Ovary (tissue), 9 donors: ENCODE data around the gene ACSS1. TPM values are rescaled to one million over a fixed set of nuclear protein-coding genes. Genes with fewer than 3 reads are reported as not detected.

Experiments
- DNase-seq, 5 donors: peaks; one replicate each; pipeline ENCODE4 v3.0.0-alpha.2; 2019 to 2020
- H3K27ac ChIP-seq, 2 donors: fragments of 200-600 bp; one replicate each; pipeline versions ENCODE4 v1.5.1 to v1.8.0; 2019 to 2022
- H3K27me3 ChIP-seq: fragments of 200-600 bp; one replicate; pipeline ENCODE4 v1.8.0; 2022
- H3K36me3 ChIP-seq: fragments of 200-600 bp; sonication (generic); one replicate; pipeline ENCODE4 v1.5.1; 2019
- H3K4me1 ChIP-seq: one replicate; pipeline ENCODE4 v1.8.1; 2013; ENCODE audit warnings: mild to moderate bottlenecking, moderate library complexity; ENCODE audit not compliant: insufficient read depth
- H3K4me3 ChIP-seq: fragments of 200-600 bp; sonication (generic); one replicate; pipeline ENCODE4 v1.5.1; 2017
- H3K9me3 ChIP-seq, 2 donors: fragments of 200-600 bp in 1 of 2; sonication (generic) in 1 of 2; one replicate each; pipeline versions ENCODE4 v1.5.1 to v1.8.1; 2013 to 2019; ENCODE audit warnings: mild to moderate bottlenecking in 1 of 2, moderate library complexity in 1 of 2
- EP300 ChIP-seq: sonication (generic); formaldehyde crosslinking; IDR thresholded peaks from one replicate; pipeline ENCODE4 v1.6.1; 2017; ENCODE audit warnings: antibody characterized with exemption
- POLR2A ChIP-seq: fragments of 450-650 bp; IDR thresholded peaks from one replicate; pipeline ENCODE4 v1.6.1; 2017; ENCODE audit warnings: antibody characterized with exemption, mild to moderate bottlenecking, moderate library complexity
- WGBS, 3 donors: extraction: QIAGEN DNeasy Blood & Tissue Kit in 1 of 3; methylation state at CpG; one replicate each; pipeline versions ENCODE4 v1.1.5 to v1.1.7; 2013 to 2017; 5-methylcytosine and 5-hydroxymethylcytosine counted together
- intact Hi-C, 4 donors: fragments of 100-400 bp; cut with DNase I; formaldehyde crosslinking; loops; one replicate each; pipeline versions ENCODE4 v1.11.0 to v1.15.1; 2022 to 2023
- polyA plus RNA-seq, 2 donors: library from polyadenylated mRNA; stranded (reverse); fragments of 200-250 nt in 1 of 2; fragments of 350-450 nt in 1 of 2; fragmentation: Illumina TruSeq in 1 of 2; extraction: RNeasy Lipid Tissue Mini Kit (QIAGEN cat#74804) in 1 of 2; gene quantifications; one replicate each; pipeline ENCODE4 v1.2.3, GENCODE V29; 2013 to 2014
- total RNA-seq, 7 donors: library from RNA; depleted of rRNA in 2 of 7; stranded (reverse); fragments of >200 nt in 2 of 7; fragmentation: NEBNext Ultra II Directional in 3 of 7; extraction: Animal tissue kit (Norgen Biotek cat#: 25700) in 3 of 7; gene quantifications; one replicate each; pipeline versions ENCODE4 v1.1.0 to v1.2.4, GENCODE V29; 2016 to 2023
- TF ChIP-seq, protein P1 (sequence below), 3 donors: fragments of 450-650 bp in 2 of 3; fragments of 200-600 bp in 1 of 3; IDR thresholded peaks; one replicate each; pipeline versions ENCODE4 v1.5.1 to v1.8.0; 2016 to 2022; ENCODE audit warnings: antibody characterized with exemption in 3 of 3, mild to moderate bottlenecking in 1 of 3
- donor health status: DM: no; HTN: no; CAD: no; lungs with moderate emphysema.
- donor health status: DM: no; HTN: no; CAD: no.
- donor health status: Bipolar disorder and iron deficiency.
- donor health status: DM: yes; HTN: yes; CAD: no.
- donor health status: DM: no; HTN: no; CAD: no.
- donor health status: DM: yes; HTN: yes; CAD: no.

The ACSS1 gene
- total and polyA plus RNA-seq, 9 donors: 13.1 to 37.0 (median 29.0) TPM

DNA sequence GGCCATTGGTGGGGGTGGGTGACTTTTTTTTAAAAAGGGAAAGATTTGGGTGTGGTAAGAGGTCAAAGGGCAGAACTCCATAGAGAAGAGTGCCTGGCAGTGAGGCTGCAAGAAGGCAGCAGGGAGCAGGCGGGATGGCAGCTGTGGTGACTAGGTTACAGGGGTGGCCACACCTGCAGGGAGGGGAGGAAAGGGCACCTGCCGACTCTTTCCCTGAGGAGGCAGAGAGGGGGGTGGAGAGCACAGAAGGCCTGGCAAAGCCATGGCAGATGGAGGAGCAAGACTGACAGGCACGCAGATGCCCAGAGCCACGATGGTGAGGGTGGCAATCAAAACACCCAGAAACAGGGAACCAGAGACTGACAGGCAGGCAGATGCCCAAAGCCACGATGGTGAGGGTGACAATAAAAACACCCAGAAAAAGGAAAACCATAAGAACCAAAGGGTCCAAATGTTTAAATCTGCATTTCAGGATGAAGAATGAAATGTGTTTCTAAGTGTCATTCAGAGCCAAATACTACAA is 89.6 kb downstream of the ACSS1 start:
- no peaks in the 10 kb centered on the region for H3K36me3 ChIP-seq
- intact Hi-C loops: no loop called here

DNA sequence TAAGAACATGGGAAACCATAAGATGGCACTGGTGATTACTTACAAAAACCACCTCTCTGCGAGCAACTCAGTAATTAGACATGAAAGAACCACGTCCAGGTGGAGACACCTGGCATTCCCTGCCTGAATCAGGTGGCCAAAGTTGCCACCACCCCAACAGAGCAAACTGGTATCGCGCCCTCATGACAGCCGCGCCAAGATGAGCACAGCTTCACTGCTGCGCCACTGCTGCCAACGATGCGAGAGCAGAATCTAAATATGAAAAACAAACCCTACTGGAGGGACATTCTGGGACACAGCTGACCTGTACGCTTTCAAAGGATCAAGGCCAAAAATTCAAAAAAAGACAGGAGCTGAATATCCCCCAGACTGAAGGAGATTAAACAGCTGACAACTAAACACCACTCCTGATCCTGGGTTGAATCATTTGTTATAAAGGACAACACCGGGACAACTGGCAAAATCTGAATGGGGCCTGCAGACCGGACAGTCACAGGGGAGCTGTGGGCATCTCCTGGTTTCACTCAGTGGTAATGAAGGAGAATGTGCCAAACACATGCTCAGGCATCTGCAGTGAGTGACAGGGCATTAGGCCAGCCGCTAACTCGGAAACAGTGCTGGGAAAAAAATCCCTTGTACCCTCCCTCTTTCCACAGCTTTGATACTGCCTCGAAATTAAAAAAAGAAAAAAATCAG is 91.5 kb downstream of the ACSS1 start:
- H3K36me3 ChIP-seq: no peaks in the 10 kb centered on the region
- no peak for TF ChIP-seq POLR2A
- TF ChIP-seq, protein P1, sequence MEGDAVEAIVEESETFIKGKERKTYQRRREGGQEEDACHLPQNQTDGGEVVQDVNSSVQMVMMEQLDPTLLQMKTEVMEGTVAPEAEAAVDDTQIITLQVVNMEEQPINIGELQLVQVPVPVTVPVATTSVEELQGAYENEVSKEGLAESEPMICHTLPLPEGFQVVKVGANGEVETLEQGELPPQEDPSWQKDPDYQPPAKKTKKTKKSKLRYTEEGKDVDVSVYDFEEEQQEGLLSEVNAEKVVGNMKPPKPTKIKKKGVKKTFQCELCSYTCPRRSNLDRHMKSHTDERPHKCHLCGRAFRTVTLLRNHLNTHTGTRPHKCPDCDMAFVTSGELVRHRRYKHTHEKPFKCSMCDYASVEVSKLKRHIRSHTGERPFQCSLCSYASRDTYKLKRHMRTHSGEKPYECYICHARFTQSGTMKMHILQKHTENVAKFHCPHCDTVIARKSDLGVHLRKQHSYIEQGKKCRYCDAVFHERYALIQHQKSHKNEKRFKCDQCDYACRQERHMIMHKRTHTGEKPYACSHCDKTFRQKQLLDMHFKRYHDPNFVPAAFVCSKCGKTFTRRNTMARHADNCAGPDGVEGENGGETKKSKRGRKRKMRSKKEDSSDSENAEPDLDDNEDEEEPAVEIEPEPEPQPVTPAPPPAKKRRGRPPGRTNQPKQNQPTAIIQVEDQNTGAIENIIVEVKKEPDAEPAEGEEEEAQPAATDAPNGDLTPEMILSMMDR (IDR thresholded peaks at IDR 0.05): no peak
- no peak for TF ChIP-seq EP300
- peak in 1 of 5 donors; percentile 3 for DNase-seq
- H3K4me1 ChIP-seq: no peaks in the 10 kb centered on the region
- no peaks in the 10 kb centered on the region for H3K9me3 ChIP-seq
- no peaks in the 10 kb centered on the region for H3K27me3 ChIP-seq
- no peak overlapping the region for H3K27ac ChIP-seq
- intact Hi-C loops: no loop called here
- H3K4me3 ChIP-seq: no peak overlapping the region
- 89 to 92% (median 91%) methylated on average over 15 of the region's 15 CpGs for WGBS, 3 donors

More for the DNA sequence above, 89.6 kb downstream of the ACSS1 start:
- Histone ChIP-seq H3K27ac (no peak overlapping the region), H3K9me3 (no peaks in the 10 kb centered on the region), H3K4me3 (no peak overlapping the region), H3K27me3 (no peaks in the 10 kb centered on the region), H3K4me1 (no peaks in the 10 kb centered on the region)
- 86 to 93% (median 91%) methylated on average over 5 of the region's 5 CpGs for WGBS, 3 donors
- TF ChIP-seq, protein P1 (IDR thresholded peaks at IDR 0.05): no peak
- TF ChIP-seq POLR2A (no peak), EP300 (no peak)
- DNase-seq: no peak

DNA sequence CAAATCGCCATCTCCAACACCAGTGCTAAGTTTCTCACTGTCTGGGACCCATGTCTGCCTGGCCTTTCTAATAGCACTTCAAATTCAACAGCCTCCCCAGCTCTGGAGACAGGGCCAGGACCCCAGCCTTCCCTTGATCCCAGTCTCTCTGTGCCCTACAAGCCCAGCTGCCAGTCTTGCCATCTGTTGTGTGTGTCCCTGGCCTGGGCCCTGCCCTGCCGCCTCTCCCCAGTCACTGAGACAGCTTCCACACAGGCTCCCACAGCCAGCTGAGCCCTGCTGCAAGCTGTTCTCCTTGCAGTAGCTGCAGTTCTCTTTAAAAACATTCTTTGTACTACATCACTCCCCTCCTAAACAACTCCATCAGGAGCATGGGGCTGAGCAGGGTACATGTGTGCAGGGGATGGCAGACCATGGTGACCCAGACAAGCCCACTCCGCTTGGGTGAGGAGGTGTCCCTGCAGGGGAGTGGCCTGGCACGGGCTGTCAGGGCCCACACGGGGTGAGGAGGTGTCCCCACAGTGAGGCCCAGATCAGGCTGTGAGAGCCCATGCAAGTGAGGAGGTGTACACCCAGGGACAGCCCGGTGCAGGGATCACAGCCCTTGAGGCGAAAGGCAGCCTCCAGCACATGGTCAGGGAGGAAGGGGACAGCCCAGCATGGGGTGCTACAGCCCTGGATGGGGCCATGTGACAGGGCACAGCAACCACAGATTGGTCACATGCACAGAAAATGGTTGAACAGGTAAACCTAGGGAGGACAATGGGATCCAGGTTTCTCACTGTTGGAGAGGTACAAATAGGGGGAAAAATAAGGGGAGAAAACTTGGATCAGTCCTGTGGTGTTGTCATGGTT is 92.6 kb downstream of the ACSS1 start:
- Histone ChIP-seq H3K36me3 (no peaks in the 10 kb centered on the region), H3K4me3 (no peak overlapping the region), H3K4me1 (no peaks in the 10 kb centered on the region), H3K27ac (no peak overlapping the region), H3K9me3 (no peaks in the 10 kb centered on the region), H3K27me3 (no peaks in the 10 kb centered on the region)
- 84 to 89% (median 89%) methylated on average over 7 of the region's 7 CpGs for WGBS, 3 donors
- TF ChIP-seq POLR2A (no peak), EP300 (no peak)
- TF ChIP-seq, protein P1 (IDR thresholded peaks at IDR 0.05): no peak
- peak in 2 of 5 donors; percentile 3 to 8 for DNase-seq
- intact Hi-C loops: no loop called here

DNA sequence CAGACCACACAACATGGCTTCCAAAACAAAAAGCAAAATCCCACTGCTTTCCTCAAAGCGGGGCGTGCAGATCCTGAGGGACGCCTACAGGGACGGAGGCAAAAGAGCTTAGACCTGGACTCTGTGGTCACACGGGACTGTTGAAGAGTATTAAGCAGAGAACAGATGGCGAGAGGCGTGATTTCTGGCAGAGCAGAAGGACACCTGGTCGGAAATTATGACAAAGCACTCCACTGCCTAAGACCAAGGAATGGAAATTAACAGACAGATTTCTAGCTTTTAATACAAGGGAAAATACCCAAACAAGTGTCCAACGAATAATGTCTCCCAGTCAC is 93.5 kb downstream of the ACSS1 start:
- 85 to 90% (median 88%) methylated on average over 9 of the region's 9 CpGs for WGBS, 3 donors
- H3K9me3 ChIP-seq: no peaks in the 10 kb centered on the region
- no peaks in the 10 kb centered on the region for H3K4me1 ChIP-seq
- no peaks in the 10 kb centered on the region for H3K27me3 ChIP-seq
- no peak for DNase-seq
- no peak overlapping the region for H3K27ac ChIP-seq
- no peaks in the 10 kb centered on the region for H3K36me3 ChIP-seq
- TF ChIP-seq POLR2A: no peak
- TF ChIP-seq EP300: no peak
- TF ChIP-seq, protein P1 (IDR thresholded peaks at IDR 0.05): no peak
- intact Hi-C loops: no loop called here
- no peak overlapping the region for H3K4me3 ChIP-seq
